ENCODE measurements around the gene FOXP1. TPM values are rescaled to one million over a fixed set of nuclear protein-coding genes. Genes with fewer than 3 reads are reported as not detected.
A peak's percentile ranks its signal among the peaks of the same experiment; 100 is the strongest.
"Not testable (repeated sequence)": the region's sequence is repeated elsewhere in the genome, so short reads cannot be mapped to it uniquely, and the experiment has no call there.

FOXP1 gene
- total and polyA plus RNA-seq, 5 experiments from 2014 or later, result 280 to 443 (median 382) TPM

GRCh38 chr3:71329817-71330216 lies 253.7 kb downstream of the FOXP1 start:
- H3K9me3 Mint-ChIP-seq, result peaks cover 0 to 6% (median 0%) of the 10 kb centered on the region in 9 donors
- DNase-seq, result no peak
- H3K27ac Mint-ChIP-seq, result peak overlapping the region in 6 of 10 donors; percentile 11 to 73 (median 41)
- H3K4me1 Mint-ChIP-seq, result peaks cover 29 to 56% (median 38%) of the 10 kb centered on the region in 4 donors
- ATAC-seq, result no peak
- POLR2A ChIA-PET, result interaction anchor here (1.3 kb wide), 1 partner anchor 43 kb away, joined by 3 read pairs; no protein-coding TSS in a partner anchor
- H3K27me3 Mint-ChIP-seq, result no peaks in the 10 kb centered on the region
- peaks cover 31 to 76% (median 43%) of the 10 kb centered on the region in 3 donors for H3K36me3 Mint-ChIP-seq
- no peak overlapping the region for H3K4me3 Mint-ChIP-seq

GRCh38 chr3:71328926-71329325 lies 254.6 kb downstream of the FOXP1 start:
- Mint-ChIP-seq H3K4me1 (peaks cover 26 to 50% (median 32%) of the 10 kb centered on the region in 4 donors), H3K36me3 (peaks cover 31 to 70% (median 46%) of the 10 kb centered on the region in 3 donors)

GRCh38 chr3:71327936-71328335 lies 255.6 kb downstream of the FOXP1 start:
- peaks cover 23 to 50% (median 31%) of the 10 kb centered on the region in 4 donors for H3K4me1 Mint-ChIP-seq
- H3K36me3 Mint-ChIP-seq, result peaks cover 28 to 66% (median 45%) of the 10 kb centered on the region in 3 donors
- ATAC-seq (no peak), DNase-seq (no peak)
- POLR2A ChIA-PET, result interaction anchor here (0.5 kb wide), 1 partner anchor 112 kb away, joined by 4 read pairs; no protein-coding TSS in a partner anchor
- no peaks in the 10 kb centered on the region for H3K27me3 Mint-ChIP-seq
- peaks cover 0 to 6% (median 0%) of the 10 kb centered on the region in 9 donors for H3K9me3 Mint-ChIP-seq
- H3K27ac Mint-ChIP-seq, result peak overlapping the region in 4 of 10 donors; percentile 10 to 67 (median 35)
- no peak overlapping the region for H3K4me3 Mint-ChIP-seq

More at GRCh38 chr3:71328926-71329325, 254.6 kb downstream of the FOXP1 start:
- Mint-ChIP-seq H3K27me3 (no peaks in the 10 kb centered on the region), H3K4me3 (no peak overlapping the region), H3K9me3 (peaks cover 0 to 6% (median 0%) of the 10 kb centered on the region in 9 donors), H3K27ac (peak overlapping the region in 3 of 10 donors; percentile 27 to 78 (median 70))
- DNase-seq (no peak), ATAC-seq (no peak)
- POLR2A ChIA-PET, result interaction anchor here (0.6 to 1.3 kb wide), 3 partner anchors 22 to 168 kb away, joined by 3 to 4 read pairs (median 3); no protein-coding TSS in a partner anchor

- Mint-ChIP-seq H3K36me3 (peaks cover 17 to 55% (median 40%) of the 10 kb centered on the region in 3 donors), H3K27me3 (no peaks in the 10 kb centered on the region), H3K27ac (peak overlapping the region in 1 of 10 donors; percentile 29), H3K4me1 (peaks cover 27 to 52% (median 32%) of the 10 kb centered on the region in 4 donors), H3K9me3 (peaks cover 0 to 6% (median 0%) of the 10 kb centered on the region in 9 donors), H3K4me3 (no peak overlapping the region)
- POLR2A ChIA-PET, result interaction anchor here (0.5 to 1.2 kb wide), 2 partner anchors 10 to 13 kb away, joined by 3 to 9 read pairs; no protein-coding TSS in a partner anchor
- DNase-seq (no peak), ATAC-seq (no peak)
Observed at GRCh38 chr3:71325715-71326114, 257.8 kb downstream of the FOXP1 start.

- DNase-seq, H3K27me3 Mint-ChIP-seq, H3K4me3 Mint-ChIP-seq, ATAC-seq, POLR2A ChIA-PET, H3K9me3 Mint-ChIP-seq: not testable (repeated sequence)
- Mint-ChIP-seq H3K4me1 (peaks cover 22 to 41% (median 30%) of the 10 kb centered on the region in 4 donors), H3K36me3 (peaks cover 4 to 43% (median 28%) of the 10 kb centered on the region in 3 donors), H3K27ac (peak overlapping the region in 1 of 10 donors; percentile 26)
Observed at GRCh38 chr3:71324224-71324623, 259.3 kb downstream of the FOXP1 start.

- POLR2A ChIA-PET, result no interaction called here
- H3K9me3 Mint-ChIP-seq, result no peaks in the 10 kb centered on the region
- ATAC-seq (no peak), DNase-seq (no peak)
- peaks cover 4 to 38% (median 27%) of the 10 kb centered on the region in 3 donors for H3K36me3 Mint-ChIP-seq
- H3K4me1 Mint-ChIP-seq, result peaks cover 22 to 41% (median 31%) of the 10 kb centered on the region in 4 donors
- H3K27ac Mint-ChIP-seq, result peak overlapping the region in 3 of 10 donors; percentile 17 to 66 (median 41)
- no peaks in the 10 kb centered on the region for H3K27me3 Mint-ChIP-seq
- H3K4me3 Mint-ChIP-seq, result no peak overlapping the region
Observed at GRCh38 chr3:71323558-71323957, 260.0 kb downstream of the FOXP1 start.

- peaks cover 14 to 43% (median 25%) of the 10 kb centered on the region in 4 donors for H3K4me1 Mint-ChIP-seq
- POLR2A ChIA-PET, result no interaction called here
- H3K27ac Mint-ChIP-seq, result peak overlapping the region in 5 of 10 donors; percentile 9 to 68 (median 33)
- peaks cover 4 to 27% (median 18%) of the 10 kb centered on the region in 3 donors for H3K36me3 Mint-ChIP-seq
- no peak overlapping the region for H3K4me3 Mint-ChIP-seq
- no peaks in the 10 kb centered on the region for H3K27me3 Mint-ChIP-seq
- no peaks in the 10 kb centered on the region for H3K9me3 Mint-ChIP-seq
- DNase-seq, result no peak
- no peak for ATAC-seq
Observed at GRCh38 chr3:71322154-71322553, 261.4 kb downstream of the FOXP1 start.

- DNase-seq (no peak), ATAC-seq (no peak)
- Mint-ChIP-seq H3K9me3 (no peaks in the 10 kb centered on the region), H3K4me3 (no peak overlapping the region), H3K27ac (no peak overlapping the region), H3K4me1 (peaks cover 8 to 53% (median 18%) of the 10 kb centered on the region in 4 donors), H3K27me3 (no peaks in the 10 kb centered on the region), H3K36me3 (peaks cover 0 to 15% (median 10%) of the 10 kb centered on the region in 3 donors)
- POLR2A ChIA-PET, result interaction anchor here (0.8 kb wide), 1 partner anchor 14 kb away, joined by 3 read pairs; no protein-coding TSS in a partner anchor
Observed at GRCh38 chr3:71319771-71320170, 263.8 kb downstream of the FOXP1 start.

GRCh38 chr3:71318458-71318827 lies 265.1 kb downstream of the FOXP1 start:
- ATAC-seq, result no peak
- Mint-ChIP-seq H3K27ac (peak overlapping the region in 9 of 10 donors; percentile 6 to 91 (median 50)), H3K27me3 (no peaks in the 10 kb centered on the region), H3K4me3 (peak overlapping the region in 1 of 10 donors; percentile 48), H3K36me3 (peaks cover 0 to 11% (median 5%) of the 10 kb centered on the region in 3 donors), H3K9me3 (no peaks in the 10 kb centered on the region), H3K4me1 (peaks cover 8 to 59% (median 17%) of the 10 kb centered on the region in 4 donors)
- POLR2A ChIA-PET, result interaction anchor here (0.9 kb wide), 1 partner anchor 15 kb away, joined by 3 read pairs; no protein-coding TSS in a partner anchor
- DNase-seq, result no peak

- Mint-ChIP-seq H3K4me1 (peaks cover 6 to 58% (median 14%) of the 10 kb centered on the region in 4 donors), H3K4me3 (peak overlapping the region; percentile 9 to 72 (median 47)), H3K9me3 (no peaks in the 10 kb centered on the region), H3K36me3 (peaks cover 0 to 6% (median 4%) of the 10 kb centered on the region in 3 donors), H3K27me3 (no peaks in the 10 kb centered on the region), H3K27ac (peak overlapping the region; percentile 4 to 92 (median 84))
- POLR2A ChIA-PET, result interaction anchor here (0.7 to 0.9 kb wide), 2 partner anchors 15 to 97 kb away, joined by 3 to 5 read pairs; no protein-coding TSS in a partner anchor
- peak; percentile 42 to 44 for ATAC-seq
- no peak for DNase-seq
Observed at GRCh38 chr3:71317749-71318457, 265.6 kb downstream of the FOXP1 start.

- Mint-ChIP-seq H3K4me3 (peak overlapping the region in 4 of 10 donors; percentile 32 to 66 (median 55)), H3K27ac (peak overlapping the region in 9 of 10 donors; percentile 69 to 93 (median 88)), H3K27me3 (no peaks in the 10 kb centered on the region), H3K4me1 (peaks cover 7 to 59% (median 14%) of the 10 kb centered on the region in 4 donors), H3K9me3 (no peaks in the 10 kb centered on the region), H3K36me3 (peaks cover 0 to 4% (median 0%) of the 10 kb centered on the region in 3 donors)
- ATAC-seq, result no peak
- DNase-seq, result no peak
- POLR2A ChIA-PET, result interaction anchor here (1.2 kb wide), 1 partner anchor 104 kb away, joined by 3 read pairs; no protein-coding TSS in a partner anchor
Observed at GRCh38 chr3:71317140-71317539, 266.4 kb downstream of the FOXP1 start.

GRCh38 chr3:71316066-71316777 lies 267.3 kb downstream of the FOXP1 start:
- POLR2A ChIA-PET, result interaction anchor here (1.2 kb wide), 1 partner anchor 105 kb away, joined by 3 read pairs; no protein-coding TSS in a partner anchor
- Mint-ChIP-seq H3K27ac (peak overlapping the region; percentile 84 to 93 (median 88)), H3K4me3 (peak overlapping the region in 9 of 10 donors; percentile 23 to 70 (median 52)), H3K9me3 (no peaks in the 10 kb centered on the region), H3K36me3 (peaks cover 0 to 4% (median 0%) of the 10 kb centered on the region in 3 donors), H3K27me3 (no peaks in the 10 kb centered on the region), H3K4me1 (peaks cover 15 to 65% (median 20%) of the 10 kb centered on the region in 4 donors)
- peak in 2 of 10 donors; percentile 26 to 36 for DNase-seq
- peak; percentile 43 to 66 for ATAC-seq
